Keratinocyte (primary cell): ENCODE measurements around the gene ACD. TPM values are rescaled to one million over a fixed set of nuclear protein-coding genes. Genes with fewer than 3 reads are reported as not detected.

Experiments
- DNase-seq: peaks from one replicate; pipeline ENCODE4 v3.0.0-alpha.2; 2011; ENCODE audit warnings: low read depth, missing footprints, low spot score
- FAIRE-seq: peaks from 2 replicates; lab custom pipeline; 2011; peaks lifted over from hg19 to GRCh38; lab: Jason Lieb, UNC
- H2AFZ ChIP-seq: 2 replicates; pipeline ENCODE4 v1.6.0; 2012; ENCODE audit warnings: low read length, control low read depth, inconsistent platforms; ENCODE audit not compliant: control insufficient read depth
- H3K27ac ChIP-seq: 2 replicates; pipeline ENCODE4 v1.5.1; 2011; ENCODE audit warnings: low read length; ENCODE audit not compliant: control insufficient read depth, insufficient read depth
- H3K27me3 ChIP-seq: 3 replicates; pipeline ENCODE4 v1.6.0; 2011; ENCODE audit warnings: low read length; ENCODE audit not compliant: control insufficient read depth, insufficient read depth; ENCODE audit errors: extremely low read depth
- H3K36me3 ChIP-seq, 2 experiments: 2 replicates in 1 of 2; 3 replicates in 1 of 2; pipeline ENCODE4 v1.5.1; 2011; ENCODE audit warnings: low read length in 2 of 2, mild to moderate bottlenecking in 1 of 2; ENCODE audit not compliant: control insufficient read depth in 2 of 2, insufficient read depth in 2 of 2; ENCODE audit errors: extremely low read depth in 1 of 2
- H3K4me1 ChIP-seq: 3 replicates; pipeline ENCODE4 v1.5.1; 2011; ENCODE audit warnings: low read length; ENCODE audit not compliant: control insufficient read depth, insufficient read depth; ENCODE audit errors: extremely low read depth
- H3K4me2 ChIP-seq: 3 replicates; pipeline ENCODE4 v1.6.0; 2011; ENCODE audit warnings: low read depth, low read length; ENCODE audit not compliant: control insufficient read depth, insufficient read depth; ENCODE audit errors: extremely low read depth
- H3K4me3 ChIP-seq, 3 experiments: fragments of 200-600 bp in 1 of 3; sonication (generic) in 1 of 3; 2 replicates in 2 of 3; 3 replicates in 1 of 3; pipeline ENCODE4 v1.5.1; 2011 to 2016; ENCODE audit warnings: low read length in 3 of 3, mild to moderate bottlenecking in 3 of 3, control low read depth in 2 of 3, inconsistent platforms in 1 of 3, low read depth in 1 of 3, mixed read lengths in 1 of 3, mixed run types in 1 of 3, moderate library complexity in 1 of 3; ENCODE audit not compliant: control insufficient read depth in 2 of 3, insufficient read depth in 2 of 3; ENCODE audit errors: extremely low read depth in 1 of 3
- H3K79me2 ChIP-seq: 2 replicates; pipeline ENCODE4 v1.6.0; 2012; ENCODE audit warnings: low read length; ENCODE audit not compliant: control insufficient read depth, insufficient read depth
- H3K9ac ChIP-seq: 3 replicates; pipeline ENCODE4 v1.6.0; 2011; ENCODE audit warnings: low read length; ENCODE audit not compliant: control insufficient read depth, insufficient read depth; ENCODE audit errors: extremely low read depth
- H3K9me1 ChIP-seq: 3 replicates; pipeline ENCODE4 v1.6.0; 2011; ENCODE audit warnings: low read length; ENCODE audit not compliant: control insufficient read depth, insufficient read depth; ENCODE audit errors: extremely low read depth
- H3K9me3 ChIP-seq: 2 replicates; pipeline ENCODE4 v1.5.1; 2012; ENCODE audit warnings: low read depth, low read length; ENCODE audit not compliant: control insufficient read depth
- H4K20me1 ChIP-seq: 3 replicates; pipeline ENCODE4 v1.6.0; 2011; ENCODE audit warnings: low read length; ENCODE audit not compliant: control insufficient read depth, insufficient read depth; ENCODE audit errors: extremely low read depth
- EZH2 ChIP-seq: IDR thresholded peaks from one replicate; pipeline ENCODE4 v1.6.1; 2012; ENCODE audit warnings: inconsistent platforms, mild to moderate bottlenecking, low read length, moderate library complexity
- dilution Hi-C: fragments of 300-500 bp; cut with MboI; formaldehyde crosslinking; loops from one replicate; pipeline ENCODE4 v1.7.0; 2020; ENCODE audit warnings: low sequenced_read_pairs; ENCODE audit not compliant: extremely low pct_ligation_motif_present
- polyA plus RNA-seq, 5 experiments: library from polyadenylated mRNA; depleted of rRNA in 3 of 5; stranded (reverse) in 3 of 5; stranded (forward) in 1 of 5; unstranded in 1 of 5; fragments of >200 nt; gene quantifications; 1 replicate in 1 of 5; 2 replicates in 3 of 5; 3 replicates in 1 of 5; pipeline versions ENCODE4 v1.2.1 to v1.2.3, GENCODE V29; 2011 to 2012; ENCODE audit warnings: missing spikeins in 2 of 5, low read depth in 1 of 5, low replicate concordance in 1 of 5
- TF ChIP-seq, protein P1 (sequence below), 3 experiments: IDR thresholded peaks in 1 of 3; conservative IDR thresholded peaks in 1 of 3; optimal IDR thresholded peaks in 1 of 3; 2 replicates in 2 of 3; 3 replicates in 1 of 3; pipeline versions ENCODE3 to v1.5.1; 2011; ENCODE audit warnings: low read length in 3 of 3, mild to moderate bottlenecking in 3 of 3, moderate library complexity in 2 of 3, control low read depth in 1 of 3, inconsistent platforms in 1 of 3; ENCODE audit not compliant: insufficient read depth in 2 of 3; ENCODE audit errors: extremely low read depth in 1 of 3

Gene ACD
- polyA plus RNA-seq, 1 donor (not counting 4 experiments of a cell fraction or from before 2014, with no cell fraction given): 12.9 TPM

DNA sequence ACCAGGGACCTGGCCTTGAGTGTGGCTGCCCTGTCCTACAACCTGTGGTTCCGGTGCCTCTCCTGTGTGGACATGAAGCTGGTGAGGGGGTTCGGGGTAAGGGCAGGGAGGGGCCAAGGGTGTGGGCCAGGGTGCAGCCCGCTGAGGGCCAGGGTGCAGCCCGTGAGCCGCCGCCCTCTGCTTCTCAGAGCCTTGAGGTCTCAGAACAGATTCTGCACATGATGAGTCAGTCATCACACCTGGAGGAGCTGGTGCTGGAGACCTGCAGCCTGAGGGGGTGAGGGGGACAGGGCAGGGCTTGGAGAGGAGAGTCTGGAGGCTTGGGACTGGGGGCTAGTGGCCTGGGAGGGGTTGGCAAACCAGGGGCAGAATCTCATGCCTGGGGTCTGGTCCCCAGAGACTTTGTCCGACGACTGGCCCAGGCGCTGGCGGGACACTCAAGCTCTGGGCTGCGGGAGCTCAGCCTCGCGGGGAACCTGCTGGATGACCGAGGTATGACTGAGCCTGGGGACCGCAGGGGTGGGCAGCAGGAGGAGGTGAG is 12.9 kb downstream of the ACD start:
- no peaks in the 10 kb centered on the region for H3K9me1 ChIP-seq
- H3K27me3 ChIP-seq: peaks cover 76% of the 10 kb centered on the region
- DNase-seq (no peak), FAIRE-seq (no peak)
- no peak overlapping the region for H3K4me3 ChIP-seq
- dilution Hi-C loops: no loop called here
- no peaks in the 10 kb centered on the region for H3K9me3 ChIP-seq
- no peak overlapping the region for H3K4me2 ChIP-seq
- H3K36me3 ChIP-seq: no peaks in the 10 kb centered on the region
- no peak overlapping the region for H2AFZ ChIP-seq
- no peak overlapping the region for H3K9ac ChIP-seq
- H3K27ac ChIP-seq: no peak overlapping the region
- peaks cover 2% of the 10 kb centered on the region for H4K20me1 ChIP-seq
- TF ChIP-seq EZH2: no peak
- no peaks in the 10 kb centered on the region for H3K79me2 ChIP-seq
- no peaks in the 10 kb centered on the region for H3K4me1 ChIP-seq

GRCh38 chr16:67645397-67646121 is 14.5 kb downstream of the ACD start:
- Histone ChIP-seq H3K4me2 (no peak overlapping the region), H3K27me3 (peaks cover 60% of the 10 kb centered on the region), H3K27ac (no peak overlapping the region), H3K79me2 (no peaks in the 10 kb centered on the region), H4K20me1 (peaks cover under 1% of the 10 kb centered on the region), H3K9me3 (no peaks in the 10 kb centered on the region), H3K9me1 (peaks cover 3% of the 10 kb centered on the region), H2AFZ (no peak overlapping the region), H3K4me1 (peaks cover 5% of the 10 kb centered on the region), H3K4me3 (no peak overlapping the region), H3K9ac (no peak overlapping the region), H3K36me3 (no peaks in the 10 kb centered on the region)
- DNase-seq (no peak), FAIRE-seq (no peak)
- dilution Hi-C loops: no loop called here
- TF ChIP-seq, protein P1, sequence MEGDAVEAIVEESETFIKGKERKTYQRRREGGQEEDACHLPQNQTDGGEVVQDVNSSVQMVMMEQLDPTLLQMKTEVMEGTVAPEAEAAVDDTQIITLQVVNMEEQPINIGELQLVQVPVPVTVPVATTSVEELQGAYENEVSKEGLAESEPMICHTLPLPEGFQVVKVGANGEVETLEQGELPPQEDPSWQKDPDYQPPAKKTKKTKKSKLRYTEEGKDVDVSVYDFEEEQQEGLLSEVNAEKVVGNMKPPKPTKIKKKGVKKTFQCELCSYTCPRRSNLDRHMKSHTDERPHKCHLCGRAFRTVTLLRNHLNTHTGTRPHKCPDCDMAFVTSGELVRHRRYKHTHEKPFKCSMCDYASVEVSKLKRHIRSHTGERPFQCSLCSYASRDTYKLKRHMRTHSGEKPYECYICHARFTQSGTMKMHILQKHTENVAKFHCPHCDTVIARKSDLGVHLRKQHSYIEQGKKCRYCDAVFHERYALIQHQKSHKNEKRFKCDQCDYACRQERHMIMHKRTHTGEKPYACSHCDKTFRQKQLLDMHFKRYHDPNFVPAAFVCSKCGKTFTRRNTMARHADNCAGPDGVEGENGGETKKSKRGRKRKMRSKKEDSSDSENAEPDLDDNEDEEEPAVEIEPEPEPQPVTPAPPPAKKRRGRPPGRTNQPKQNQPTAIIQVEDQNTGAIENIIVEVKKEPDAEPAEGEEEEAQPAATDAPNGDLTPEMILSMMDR (optimal IDR thresholded peaks at IDR 0.05 in 1 of 3, IDR thresholded peaks at IDR 0.05 in 1 of 3, conservative IDR thresholded peaks at IDR 0.05 in 1 of 3; ENCODE audit: extremely low read depth in 1 of 3, insufficient read depth in 2 of 3, low read length in 3 of 3): no peak
- TF ChIP-seq EZH2: no peak
